Left lung (tissue), 10 donors: Measurements from ENCODE around the gene PRKD2. TPM values are rescaled to one million over a fixed set of nuclear protein-coding genes. Genes with fewer than 3 reads are reported as not detected.

ENCODE experiments used
- ATAC-seq: fragments of 200-7000 bp; cut with Tn5 transposase; one replicate; pipeline ENCODE4 v1.9.1; 2020; ENCODE audit warnings: moderate library complexity
- DNase-seq, 4 donors: peaks; one replicate each; pipeline ENCODE4 v3.0.0-alpha.2; 2013 to 2020
- H3K27ac ChIP-seq, 2 donors: fragments of 200-600 bp; sonication (generic) in 1 of 2; one replicate each; pipeline versions ENCODE4 v1.5.0 to v1.8.0; 2020 to 2021
- H3K27me3 ChIP-seq, 2 donors: fragments of 200-600 bp; sonication (generic) in 1 of 2; one replicate each; pipeline versions ENCODE4 v1.5.0 to v1.8.0; 2020 to 2021
- H3K36me3 ChIP-seq, 2 donors: fragments of 200-600 bp; sonication (generic) in 1 of 2; one replicate each; pipeline versions ENCODE4 v1.5.0 to v1.8.0; 2020 to 2021
- H3K4me1 ChIP-seq, 2 donors: fragments of 200-600 bp; one replicate each; pipeline ENCODE4 v1.8.0; 2021
- H3K4me3 ChIP-seq, 2 donors: fragments of 200-600 bp; sonication (generic) in 1 of 2; one replicate each; pipeline versions ENCODE4 v1.5.0 to v1.8.0; 2020 to 2021; ENCODE audit warnings: mild to moderate bottlenecking in 1 of 2
- H3K9me3 ChIP-seq, 2 donors: fragments of 200-600 bp; sonication (generic) in 1 of 2; one replicate each; pipeline versions ENCODE4 v1.5.0 to v1.8.0; 2020 to 2021
- CTCF ChIP-seq, 2 donors: fragments of 200-600 bp; sonication (generic) in 1 of 2; IDR thresholded peaks; one replicate each; pipeline versions ENCODE4 v1.5.0 to v1.8.0; 2021; ENCODE audit warnings: antibody characterized with exemption in 2 of 2
- intact Hi-C, 2 donors: fragments of 100-400 bp; cut with DNase I; formaldehyde crosslinking; loops; one replicate each; pipeline versions ENCODE4 v1.11.2 to v1.14.2; 2022
- polyA plus RNA-seq, 6 donors: library from polyadenylated mRNA; unstranded; fragments of 120-200 nt; gene quantifications; one replicate each; pipeline ENCODE4 v1.2.1, GENCODE V29; 2013; ENCODE audit not compliant: insufficient read length in 6 of 6
- total RNA-seq, 2 donors: library from RNA; stranded (reverse); fragmentation: NEBNext Ultra II Directional; extraction: Animal tissue kit (Norgen Biotek cat#: 25700); gene quantifications; one replicate each; pipeline ENCODE4 v1.2.1, GENCODE V29; 2021
- donor health status: DM: no; HTN: yes; CAD: no.
- donor health status: DM: no; HTN: no; CAD: no.

Gene PRKD2
- total and polyA plus RNA-seq, 8 donors: 37.8 to 61.4 (median 53.1) TPM

GRCh38 chr19:46760363-46760762 lies 43.4 kb upstream of the PRKD2 start:
- intact Hi-C loops: no loop called here
- Histone ChIP-seq H3K4me3 (no peak overlapping the region), H3K27ac (no peak overlapping the region), H3K4me1 (peaks cover 1 to 24% of the 10 kb centered on the region in 2 donors), H3K36me3 (peaks cover 0 to 23% of the 10 kb centered on the region in 2 donors), H3K27me3 (no peaks in the 10 kb centered on the region), H3K9me3 (no peaks in the 10 kb centered on the region)
- ATAC-seq (no peak), DNase-seq (no peak)
- no peak for TF ChIP-seq CTCF (IDR thresholded peaks at IDR 0.05)

- DNase-seq: no peak
- peak; percentile 5 for ATAC-seq
- Histone ChIP-seq H3K36me3 (peaks cover 0 to 23% of the 10 kb centered on the region in 2 donors), H3K27ac (no peak overlapping the region), H3K4me1 (peaks cover 6 to 29% of the 10 kb centered on the region in 2 donors), H3K9me3 (no peaks in the 10 kb centered on the region), H3K4me3 (no peak overlapping the region), H3K27me3 (no peaks in the 10 kb centered on the region)
- intact Hi-C loops: loop anchor here (5.0 to 10.0 kb wide), 3 partner anchors 82 to 227 kb away; no protein-coding TSS in a partner anchor
- TF ChIP-seq CTCF (IDR thresholded peaks at IDR 0.05): no peak
These were observed 43.0 kb upstream of the PRKD2 start for GRCh38 chr19:46759817-46760333.

- DNase-seq: no peak
- Histone ChIP-seq H3K27ac (no peak overlapping the region), H3K9me3 (no peaks in the 10 kb centered on the region), H3K4me1 (peaks cover 8 to 31% of the 10 kb centered on the region in 2 donors), H3K27me3 (no peaks in the 10 kb centered on the region), H3K36me3 (peaks cover 0 to 23% of the 10 kb centered on the region in 2 donors), H3K4me3 (no peak overlapping the region)
- no peak for TF ChIP-seq CTCF (IDR thresholded peaks at IDR 0.05)
- intact Hi-C loops: loop anchor here (5.0 to 10.0 kb wide), 3 partner anchors 83 to 228 kb away; no protein-coding TSS in a partner anchor
- no peak for ATAC-seq
These were observed 42.3 kb upstream of the PRKD2 start for GRCh38 chr19:46759206-46759605.

GRCh38 chr19:46756544-46756888 lies 39.6 kb upstream of the PRKD2 start:
- DNase-seq: peak in 1 of 4 donors; percentile 75
- H3K9me3 ChIP-seq: no peaks in the 10 kb centered on the region
- H3K4me1 ChIP-seq: peaks cover 8 to 31% of the 10 kb centered on the region in 2 donors
- no peak for TF ChIP-seq CTCF (IDR thresholded peaks at IDR 0.05)
- intact Hi-C loops: loop anchor here (5.0 to 10.0 kb wide), 3 partner anchors 86 to 231 kb away; no protein-coding TSS in a partner anchor
- H3K4me3 ChIP-seq: no peak overlapping the region
- no peaks in the 10 kb centered on the region for H3K27me3 ChIP-seq
- ATAC-seq: no peak
- no peak overlapping the region for H3K27ac ChIP-seq
- H3K36me3 ChIP-seq: peaks cover 0 to 23% of the 10 kb centered on the region in 2 donors

GRCh38 chr19:46755853-46756543 lies 39.1 kb upstream of the PRKD2 start:
- ATAC-seq (no peak), DNase-seq (no peak)
- H3K4me1 ChIP-seq: peaks cover 8 to 31% of the 10 kb centered on the region in 2 donors
- H3K27ac ChIP-seq: no peak overlapping the region
- H3K4me3 ChIP-seq: no peak overlapping the region
- intact Hi-C loops: loop anchor here (5.0 to 10.0 kb wide), 3 partner anchors 86 to 231 kb away; no protein-coding TSS in a partner anchor
- H3K9me3 ChIP-seq: no peaks in the 10 kb centered on the region
- H3K27me3 ChIP-seq: no peaks in the 10 kb centered on the region
- no peak for TF ChIP-seq CTCF (IDR thresholded peaks at IDR 0.05)
- H3K36me3 ChIP-seq: peaks cover 0 to 23% of the 10 kb centered on the region in 2 donors
